Heart left ventricle (tissue), 13 donors: Measurements from ENCODE around the gene CETP.

Source experiments
- CTCF ChIP-seq, 12 donors: fragments of 200-600 bp; sonication (generic) in 4 of 12; IDR thresholded peaks; one replicate each; pipeline versions ENCODE4 v1.5.0 to v1.8.0; 2018 to 2022; ENCODE audit warnings: antibody characterized with exemption in 12 of 12, mild to moderate bottlenecking in 5 of 12
- POLR2A ChIP-seq, 2 donors: fragments of 450-650 bp; IDR thresholded peaks; one replicate each; pipeline ENCODE4 v1.6.1; 2017; ENCODE audit warnings: antibody characterized with exemption in 2 of 2, mild to moderate bottlenecking in 2 of 2, moderate library complexity in 2 of 2
- donor health status: ischemic (EF 13 %, LVEDD 7.1; RV severe dilation, severe dysfunction).
- donor health status: DM: no; HTN: yes; CAD: no.
- donor health status: DM: no; HTN: no; CAD: no.
- donor health status: ischemic (EF 25% LVEDD 6.9; RV normal size, moderate dysfunction).
- donor health status: ischemic (EF 25% LVEDD 5.7; RV mildly dilated, moderate dysfunction).
- donor health status: ischemic (EF 35%, LVEDD 5.7; RV mildly dilated, moderate dysfunction).
- donor health status: nonischemic (EF 11% LVEDD 7.7; RV severe dilation, severe dysfunction).
- donor health status: DM: yes; HTN: yes; CAD: no.
- donor health status: PGD.
- donor health status: ischemic (EF 29% LVEDD 5.4; RV normal size, mild dysfunction).
- donor health status: nonischemic (EF 23%, LVEDD 6.1; RV moderate dilation, normal function).

- TF ChIP-seq CTCF (IDR thresholded peaks at IDR 0.05) (no peak), POLR2A (IDR thresholded peaks at IDR 0.05) (no peak)
These were observed 13.5 kb upstream of the CETP start for GRCh38 chr16:56948234-56948633.
